NCI-H2196 treated with DMSO at 0.1 percent for 48 hours (cell line): ENCODE results near the gene TSHZ2.
"Not testable (repeated sequence)": the region's sequence is repeated elsewhere in the genome, so short reads cannot be mapped to it uniquely, and the experiment has no call there.

Experiments
- DNase-seq: peaks from one replicate; lab custom pipeline; 2025; ENCODE audit not compliant: unreplicated experiment; lab: John Stamatoyannopoulos, UW

TSHZ2 gene

DNA sequence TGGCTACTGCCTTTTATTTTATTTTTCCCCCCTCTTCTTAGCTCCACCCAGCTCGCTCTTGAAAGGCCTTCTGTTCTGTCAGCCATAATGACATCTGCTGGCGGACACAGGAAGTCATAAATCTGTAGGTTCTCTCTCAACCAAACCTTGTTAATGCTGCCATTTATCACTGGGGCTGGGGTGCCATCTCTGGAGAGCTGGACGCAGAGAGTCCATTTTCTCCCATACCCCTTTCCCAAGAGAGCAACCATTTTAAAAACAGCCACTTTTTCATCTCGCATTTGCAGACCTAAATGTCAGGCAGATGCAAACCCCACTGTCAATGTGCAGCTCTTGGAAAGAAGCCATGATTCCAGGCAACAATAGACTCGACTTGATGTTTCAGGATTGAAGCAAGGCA, 13.0 kb upstream of the TSHZ2 start:
- DNase-seq, result peak; percentile 83

DNA sequence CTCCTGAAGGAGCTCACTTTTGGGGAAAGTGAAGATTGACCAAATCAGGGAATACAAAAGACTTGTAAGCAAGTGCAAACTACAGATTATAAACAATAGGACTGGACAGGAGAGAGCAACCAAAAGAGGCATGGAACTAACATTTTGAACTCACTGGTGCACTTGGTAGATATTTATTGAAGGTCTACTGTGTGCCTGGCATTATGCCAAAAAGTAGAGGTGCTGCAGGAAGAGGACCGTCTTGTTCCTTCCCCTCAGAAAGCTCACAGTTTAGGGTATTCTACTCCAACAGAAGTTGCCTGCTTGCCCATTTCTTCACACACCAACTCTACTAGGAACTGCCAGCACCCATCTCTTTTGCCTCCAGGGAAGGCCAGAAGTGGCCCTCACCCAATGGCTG, 10.0 kb upstream of the TSHZ2 start:
- no peak for DNase-seq

DNA sequence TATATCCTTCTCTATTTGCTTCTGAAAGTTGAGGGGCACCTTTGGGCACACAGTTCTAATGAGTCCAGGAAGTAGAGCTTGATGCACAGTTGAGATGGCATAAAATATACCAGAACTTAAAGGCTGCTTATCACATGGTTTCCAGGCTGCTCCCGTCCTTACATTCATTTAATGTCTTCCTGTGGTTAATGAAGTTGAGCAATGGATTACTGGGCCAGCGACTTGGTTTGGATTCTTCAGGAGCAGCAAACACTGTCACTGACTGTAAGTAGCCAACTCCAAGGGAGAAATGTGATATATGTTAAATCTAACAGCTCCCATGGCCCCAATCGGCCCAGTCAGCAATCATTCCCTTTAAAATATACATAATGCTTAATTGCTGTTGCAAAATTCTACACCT, 9.0 kb upstream of the TSHZ2 start:
- DNase-seq, result no peak

DNA sequence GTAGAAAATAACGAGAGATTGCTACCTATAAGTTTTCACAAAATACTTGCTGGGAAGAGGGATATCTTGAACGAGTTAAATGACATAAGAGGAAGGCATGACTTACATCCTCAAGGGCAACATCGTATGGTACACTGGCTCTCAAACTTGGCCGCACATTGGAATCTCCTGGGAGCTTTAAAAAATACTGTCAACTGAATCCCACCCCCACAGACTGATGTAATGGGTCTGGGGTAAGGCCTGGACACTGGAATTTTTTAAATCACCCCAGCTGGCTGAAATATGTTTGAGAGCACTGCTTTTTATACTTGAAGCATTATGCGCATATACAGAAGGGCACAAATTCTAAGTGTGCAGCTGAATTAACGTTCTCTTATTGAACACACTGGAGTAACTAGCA, 8.0 kb upstream of the TSHZ2 start:
- DNase-seq, result no peak

DNA sequence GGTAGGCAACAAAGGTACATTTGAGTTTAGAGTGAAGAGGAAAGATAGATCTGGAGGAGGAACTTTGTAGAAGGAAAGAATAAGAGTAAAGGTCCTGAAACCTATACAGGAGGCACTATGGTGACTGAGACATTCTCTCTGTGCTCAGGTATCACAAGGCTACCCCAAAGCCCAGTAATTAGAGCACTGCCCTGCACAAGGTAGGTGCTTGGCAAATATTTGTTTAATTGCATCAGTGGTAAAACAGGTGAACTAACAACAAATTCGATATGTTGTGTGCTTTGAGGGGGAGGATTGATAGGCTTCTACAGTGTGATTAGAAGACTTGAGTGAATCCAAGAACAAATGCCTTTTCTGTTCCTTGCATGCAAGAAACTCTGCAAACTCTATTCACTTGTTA, 6.8 kb upstream of the TSHZ2 start:
- no peak for DNase-seq

DNA sequence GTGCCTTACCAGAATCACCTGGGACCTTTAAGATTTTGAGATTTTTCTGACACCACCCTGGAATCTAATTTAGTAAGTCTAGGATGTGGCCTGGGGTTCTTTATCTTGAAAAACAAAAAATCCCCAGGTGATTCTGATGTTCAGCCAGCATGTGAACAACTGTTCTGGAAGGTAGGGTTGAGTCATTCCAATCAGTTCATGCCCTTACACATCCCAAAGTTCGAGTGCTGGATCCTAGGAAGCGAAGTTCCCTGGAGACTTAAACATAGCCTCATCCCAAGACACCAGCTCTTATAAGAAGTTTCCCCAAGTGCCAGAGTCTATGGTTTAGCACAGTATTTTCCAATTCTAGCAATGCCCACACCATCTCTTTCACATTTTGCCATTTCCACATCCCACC, 6.3 kb upstream of the TSHZ2 start:
- no peak for DNase-seq

DNA sequence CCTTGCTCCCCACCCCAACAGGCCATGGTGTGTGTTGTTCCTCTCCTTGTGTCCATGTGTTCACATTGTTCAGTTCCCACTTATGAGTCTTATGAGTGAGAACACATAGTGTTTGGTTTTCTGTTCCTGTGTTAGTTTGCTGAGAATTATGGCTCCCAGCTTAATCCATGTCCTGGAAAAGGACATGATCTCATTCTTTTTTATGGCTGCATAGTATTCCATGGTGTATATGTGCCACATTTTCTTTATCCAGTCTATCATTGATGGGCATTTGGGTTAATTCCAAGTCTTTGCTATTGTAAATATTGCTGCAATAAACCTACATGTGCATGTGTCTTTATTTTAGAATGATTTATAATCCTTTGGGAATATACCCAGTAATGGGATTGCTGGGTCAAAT, 5.6 kb upstream of the TSHZ2 start:
- not testable (repeated sequence) for DNase-seq

DNA sequence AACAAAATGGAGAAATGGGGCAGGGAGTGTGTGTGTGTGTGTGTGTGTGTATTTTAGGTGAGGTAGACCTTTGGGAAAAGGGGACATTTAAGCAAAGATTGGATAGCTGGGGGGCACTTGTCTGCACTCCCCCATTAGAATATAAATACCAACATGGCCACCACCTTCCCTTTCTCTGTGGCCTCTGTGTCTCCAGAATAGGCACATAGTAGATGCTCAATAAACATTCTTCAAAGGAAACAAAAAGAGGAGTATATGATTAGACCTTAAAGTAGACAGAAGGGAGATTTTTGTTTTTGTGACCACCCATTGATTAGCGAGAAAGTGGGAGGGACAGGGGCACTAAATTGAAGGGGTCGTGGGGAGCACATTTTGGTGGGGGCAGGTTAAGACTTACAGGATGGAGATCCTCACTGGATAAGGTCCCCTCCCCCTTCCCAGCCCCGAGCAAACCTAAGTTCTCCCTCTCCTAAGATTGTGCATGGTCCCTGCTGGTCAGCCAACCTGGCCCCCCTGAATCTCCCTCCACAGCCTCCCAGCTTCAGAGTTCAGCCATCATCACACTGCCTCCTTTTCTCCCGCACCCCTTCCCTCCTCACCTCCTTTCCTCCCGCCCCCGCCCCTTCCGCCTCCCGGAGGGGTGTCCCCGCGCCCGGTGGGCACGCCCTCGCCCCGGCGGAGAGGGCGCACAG, 514 bp upstream of the TSHZ2 start:
- no peak for DNase-seq

DNA sequence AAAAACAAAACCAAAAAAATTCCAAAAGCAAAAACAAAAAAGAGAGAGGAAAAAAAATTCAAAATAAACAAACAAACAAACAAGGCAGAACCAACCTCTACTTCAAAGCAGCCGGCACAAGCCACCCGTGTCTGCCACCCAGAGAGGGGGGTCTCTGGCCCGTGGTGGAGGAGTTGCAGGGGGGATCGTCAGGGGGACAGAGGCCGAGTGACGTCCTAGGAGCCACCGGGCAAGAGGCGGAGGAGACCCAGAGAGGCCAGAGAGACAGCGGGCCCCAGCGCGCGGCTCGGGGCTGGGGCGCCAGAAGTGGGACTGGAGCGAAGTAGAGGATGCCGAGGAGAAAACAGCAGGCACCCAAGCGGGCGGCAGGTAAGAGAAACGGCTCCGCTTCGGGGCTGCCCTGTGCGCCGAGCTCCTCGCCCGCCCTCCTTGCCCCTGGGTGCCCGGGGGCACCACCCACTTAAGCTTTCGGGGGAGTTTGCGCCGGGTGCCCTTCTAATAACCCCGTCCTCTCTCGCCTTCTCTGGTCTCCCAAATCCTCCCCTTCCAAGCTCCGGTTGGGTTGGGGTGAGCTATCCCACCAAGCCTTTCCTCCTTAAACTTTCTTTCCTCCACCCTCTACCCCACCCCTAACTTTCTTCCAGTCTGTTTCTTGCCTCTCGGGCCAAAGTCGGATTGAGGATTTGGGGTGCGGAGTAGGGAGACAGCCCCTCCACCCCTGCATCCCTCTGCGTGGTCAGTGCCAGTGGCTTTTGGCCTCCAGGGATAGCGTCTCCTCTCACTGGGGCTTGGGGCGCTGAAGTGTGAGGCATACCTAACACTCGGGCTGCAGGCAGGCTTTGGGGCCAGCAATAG, 1.0 kb downstream of the TSHZ2 start:
- DNase-seq, result peak; percentile 19

DNA sequence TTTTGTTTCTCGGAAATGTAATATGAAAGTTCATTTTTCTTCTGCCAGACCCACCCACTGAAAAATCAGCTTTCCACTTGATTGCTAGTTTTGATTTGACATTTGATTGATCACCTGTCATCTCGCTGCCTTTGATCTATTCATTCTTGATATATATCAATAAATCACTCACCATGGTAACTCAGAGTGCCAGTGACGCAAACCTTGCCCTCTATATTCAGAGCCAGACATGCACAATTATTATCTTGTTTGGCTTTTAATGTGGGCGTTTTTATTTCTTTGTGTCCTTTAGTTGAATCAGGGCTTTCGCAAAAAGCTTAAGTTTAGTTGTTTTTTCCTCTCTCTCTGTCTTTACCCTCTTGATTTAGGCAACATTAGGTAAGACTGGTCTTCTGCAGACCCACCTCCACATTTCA, 2.0 kb downstream of the TSHZ2 start:
- no peak for DNase-seq

DNA sequence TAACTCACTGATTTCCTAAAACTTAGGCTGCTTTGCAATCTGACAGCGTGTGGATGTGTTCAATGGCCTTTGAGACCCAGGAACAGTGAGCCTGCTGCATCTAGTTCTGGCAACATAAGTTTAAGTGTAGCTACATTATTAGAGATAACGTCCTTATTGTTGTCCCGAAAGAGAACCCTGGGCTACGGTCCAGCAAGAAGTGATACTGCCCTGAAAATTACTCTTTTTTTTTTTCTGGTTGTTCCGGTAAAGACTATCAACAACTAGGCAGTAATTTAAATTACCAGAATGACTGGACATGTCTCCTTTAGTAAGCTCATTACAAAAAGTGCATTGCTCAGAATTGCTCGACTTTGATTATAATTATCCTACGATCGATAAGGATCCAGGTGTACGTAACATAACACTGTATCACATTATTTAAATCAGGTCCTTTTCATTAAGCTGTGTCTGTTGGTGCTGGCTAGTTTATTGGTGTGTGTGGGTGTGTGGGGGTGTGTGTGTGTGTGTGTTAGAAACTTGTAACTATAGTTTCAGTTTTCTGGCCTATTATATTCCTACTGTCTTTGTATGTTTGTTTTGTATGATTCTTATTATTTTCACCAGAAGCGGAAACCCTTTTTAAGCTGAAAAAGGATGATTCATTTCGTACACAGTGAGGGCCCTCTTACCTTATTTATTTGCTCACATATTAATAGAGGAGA, 3.0 kb downstream of the TSHZ2 start:
- DNase-seq, result peak; percentile 62

DNA sequence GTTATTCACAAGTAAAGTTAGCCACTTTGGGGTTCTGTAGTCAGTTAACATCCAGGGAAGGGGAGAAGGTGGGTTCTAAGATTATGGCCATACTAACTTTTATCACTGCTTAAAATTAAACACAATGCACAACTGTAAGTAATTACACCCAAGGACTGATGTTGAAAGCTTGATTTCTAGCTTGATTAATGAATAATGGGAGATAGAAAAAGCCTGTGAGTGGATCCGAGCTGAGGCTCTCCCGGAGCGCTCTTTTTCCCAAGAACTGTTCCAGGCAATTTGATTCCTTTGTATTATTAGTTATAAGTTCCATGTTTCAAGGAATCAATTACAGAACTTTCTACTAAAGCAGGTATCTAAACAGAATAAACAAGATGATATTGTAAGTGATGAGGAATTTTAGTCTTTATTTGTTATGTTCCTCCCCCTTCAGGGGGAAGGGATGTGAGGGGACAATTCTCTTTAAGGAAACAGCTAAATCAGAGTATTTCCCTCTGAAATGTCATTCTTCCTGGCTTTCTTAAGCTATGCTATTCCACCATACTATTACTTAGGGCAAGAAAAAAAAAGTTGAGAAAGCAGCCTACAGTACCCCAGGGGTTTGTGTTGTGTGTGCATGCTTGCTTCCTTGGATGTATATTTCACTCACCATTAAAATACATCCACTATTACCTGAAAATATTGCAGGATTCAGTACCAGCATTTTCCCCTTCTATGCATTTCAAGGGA, 3.8 kb downstream of the TSHZ2 start:
- no peak for DNase-seq

DNA sequence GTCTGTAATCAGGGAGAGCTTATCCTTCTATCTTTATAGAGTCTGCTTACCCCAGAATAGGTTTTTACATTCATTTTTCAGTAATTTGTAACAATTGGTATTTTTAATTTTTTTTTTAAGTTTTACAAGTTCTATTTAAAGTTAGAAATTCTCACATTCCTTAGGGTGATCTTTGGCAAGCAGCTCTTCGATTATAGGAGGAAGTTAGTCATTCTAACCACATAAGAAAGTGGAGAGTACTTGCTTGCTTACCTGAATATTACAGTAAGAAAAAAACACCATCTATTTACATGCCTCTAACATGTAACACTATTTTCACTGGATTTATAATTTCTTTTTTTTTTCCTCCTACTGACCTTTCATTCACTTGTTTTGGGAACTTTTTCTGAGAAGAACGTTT, 6.7 kb downstream of the TSHZ2 start:
- no peak for DNase-seq

DNA sequence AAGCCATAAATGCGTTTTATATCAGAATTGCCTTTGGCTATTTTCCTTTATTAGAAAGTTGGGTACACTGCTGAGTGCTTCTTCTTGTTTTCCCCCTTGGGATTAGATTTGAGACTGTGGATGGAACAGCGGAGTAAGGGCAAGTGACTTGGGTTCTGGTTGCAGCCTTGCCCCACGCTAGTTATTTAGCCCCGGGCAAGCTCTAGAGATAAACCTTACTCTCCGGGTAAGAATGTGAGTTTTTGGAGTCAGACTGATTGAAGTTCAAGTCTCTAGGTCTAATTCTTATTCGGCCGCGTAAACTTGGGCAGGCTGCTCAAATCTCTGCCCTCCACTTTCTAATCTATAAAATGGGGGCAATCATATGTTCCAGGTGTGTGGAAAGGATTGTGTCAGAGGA, 8.9 kb downstream of the TSHZ2 start:
- no peak for DNase-seq

DNA sequence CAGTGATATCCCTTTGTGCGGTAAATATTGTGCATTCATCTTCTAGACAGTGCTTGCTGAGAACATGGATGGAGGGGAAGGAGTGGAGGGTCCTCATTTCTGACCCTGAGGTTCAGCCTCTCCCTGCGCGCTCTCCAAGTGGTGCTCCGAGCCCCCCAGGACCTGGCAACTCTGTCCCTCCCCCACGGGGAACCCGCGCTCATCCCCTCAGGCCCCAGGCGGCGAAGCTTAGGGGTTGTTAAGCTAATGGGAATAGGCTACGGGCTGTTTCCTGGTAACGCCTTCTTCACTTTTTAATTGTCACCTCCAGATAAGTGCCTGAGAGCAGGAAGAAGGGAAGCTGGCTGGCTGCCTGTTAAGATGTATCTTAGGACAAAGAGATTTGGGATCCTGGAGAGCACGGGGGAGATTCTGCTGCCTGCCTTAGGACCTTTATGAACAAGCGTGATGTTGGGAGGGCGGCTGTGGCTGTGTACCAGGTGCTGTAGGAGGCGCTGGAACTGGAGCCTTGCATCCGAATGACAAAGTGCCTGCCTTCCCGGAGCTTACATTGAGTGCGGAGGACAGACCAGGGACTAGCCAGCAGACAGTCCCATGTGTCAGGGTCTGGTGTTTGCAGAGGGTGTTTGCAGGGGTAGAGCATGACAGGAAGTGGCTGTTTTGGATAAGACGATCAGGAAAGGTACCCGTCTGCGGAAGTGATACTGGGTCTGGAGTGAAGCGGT, 11.7 kb downstream of the TSHZ2 start:
- DNase-seq, result no peak

DNA sequence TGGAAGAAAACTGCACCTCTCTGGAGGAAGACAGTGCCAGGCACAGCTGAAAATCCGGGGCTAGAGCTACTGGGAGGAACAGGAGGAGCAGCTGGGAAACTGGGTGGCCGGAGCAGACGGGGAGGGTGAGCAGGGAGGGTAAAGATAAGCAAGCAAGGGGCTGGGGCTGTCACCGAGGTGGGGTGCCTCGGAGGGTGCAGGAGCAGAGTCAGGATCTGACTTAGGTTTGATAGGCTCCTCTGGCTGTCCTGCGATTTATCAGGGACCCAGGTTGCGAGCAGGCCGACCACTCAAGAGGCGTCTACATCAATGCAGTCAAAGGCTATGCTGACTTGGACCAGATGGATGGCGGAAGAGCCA, 12.3 kb downstream of the TSHZ2 start:
- DNase-seq, result no peak

DNA sequence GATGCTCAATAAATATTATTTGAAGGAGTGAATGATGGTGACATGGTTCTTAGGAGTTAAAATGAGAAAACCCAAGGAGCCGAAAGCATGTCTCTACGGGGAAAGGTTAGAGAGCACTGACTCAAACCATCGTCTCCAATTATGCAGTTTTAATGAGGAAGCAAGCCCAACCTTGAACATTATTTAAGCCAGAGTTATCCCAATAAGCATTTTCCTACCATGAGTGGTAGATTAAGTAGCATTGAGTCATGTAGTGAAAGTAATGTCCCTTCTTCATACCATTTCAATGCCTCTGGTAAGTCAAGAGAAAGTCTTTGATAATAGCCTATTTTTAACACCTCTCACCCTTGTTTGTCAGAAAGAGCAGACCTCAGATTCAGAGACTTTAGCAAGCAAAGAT, 13.5 kb downstream of the TSHZ2 start:
- no peak for DNase-seq

DNA sequence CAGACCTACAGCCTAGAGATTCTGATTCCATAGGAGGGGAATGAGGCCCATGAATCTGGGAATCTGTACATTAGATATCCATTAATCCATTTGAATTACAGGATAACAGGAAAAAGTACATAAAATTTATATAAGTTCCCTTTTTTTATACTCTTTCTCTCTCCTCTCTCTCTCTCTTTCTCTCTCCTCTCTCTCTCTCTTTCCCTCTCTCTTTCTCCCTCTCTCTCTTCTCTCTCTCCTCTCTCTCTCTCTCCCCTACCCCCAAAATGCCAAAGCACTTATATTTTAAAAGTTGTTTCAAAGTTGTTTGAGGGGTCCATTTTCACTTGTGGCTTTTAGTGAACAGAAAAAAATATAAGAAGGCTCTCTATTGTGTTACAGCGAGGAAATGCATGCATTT, 15.1 kb downstream of the TSHZ2 start:
- DNase-seq, result no peak

DNA sequence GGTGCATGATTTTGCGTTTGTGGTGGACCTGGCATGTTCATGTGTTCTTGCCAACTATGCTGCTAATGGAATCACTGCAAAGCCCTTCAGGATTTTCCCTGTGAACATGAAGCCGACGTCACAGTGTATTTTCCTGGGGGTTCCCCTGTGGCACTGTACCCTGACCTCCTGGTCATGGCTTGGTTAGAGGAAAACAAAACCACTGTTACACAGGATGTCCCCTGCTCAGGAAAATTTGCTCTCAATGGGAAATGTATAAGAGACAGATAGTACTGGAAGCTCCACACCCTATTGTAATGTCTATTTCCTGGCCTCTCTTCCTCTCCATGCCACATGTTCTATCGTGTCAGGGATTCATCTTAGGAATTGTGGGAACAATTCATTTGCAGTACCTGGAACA, 19.7 kb downstream of the TSHZ2 start:
- no peak for DNase-seq

DNA sequence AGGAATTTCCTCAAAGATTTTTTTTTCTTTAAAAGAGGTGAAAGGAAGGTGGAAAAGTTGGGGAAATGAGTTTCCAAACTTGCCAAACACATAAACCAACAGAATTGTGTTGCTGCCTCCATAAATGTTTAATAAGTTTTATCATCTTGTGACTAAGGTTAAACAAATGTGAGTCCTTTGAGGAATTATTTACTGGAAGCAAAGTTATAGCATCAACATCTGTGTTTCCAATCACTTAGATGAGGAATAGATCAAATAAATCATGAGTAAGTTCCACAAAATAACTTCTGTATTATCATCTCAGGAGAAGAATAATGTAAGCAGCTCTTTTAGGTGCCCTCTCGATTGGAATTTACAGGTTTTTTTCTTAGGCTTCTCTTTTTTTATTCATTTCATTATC, 20.5 kb downstream of the TSHZ2 start:
- no peak for DNase-seq

DNA sequence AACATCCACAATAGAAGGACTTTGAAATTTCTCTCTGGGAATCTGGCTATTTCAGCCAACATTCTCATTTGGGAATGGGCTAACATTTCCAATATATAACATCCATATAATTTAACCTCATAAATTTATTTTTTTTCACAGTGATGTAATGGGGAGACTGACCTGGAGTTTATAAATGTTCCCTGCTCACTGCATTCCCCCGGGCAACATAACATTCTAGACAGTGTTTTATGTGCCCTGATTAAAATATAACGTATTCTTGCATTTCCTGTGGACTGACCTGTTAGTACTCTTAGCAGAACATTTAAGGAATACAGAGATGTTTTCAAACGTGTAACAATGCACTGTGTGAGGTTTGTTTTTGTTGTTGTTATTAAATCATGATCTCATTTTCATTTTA, 20.9 kb downstream of the TSHZ2 start:
- DNase-seq, result no peak
